Measurements from ENCODE around the gene THBS1.

The THBS1 gene

DNA sequence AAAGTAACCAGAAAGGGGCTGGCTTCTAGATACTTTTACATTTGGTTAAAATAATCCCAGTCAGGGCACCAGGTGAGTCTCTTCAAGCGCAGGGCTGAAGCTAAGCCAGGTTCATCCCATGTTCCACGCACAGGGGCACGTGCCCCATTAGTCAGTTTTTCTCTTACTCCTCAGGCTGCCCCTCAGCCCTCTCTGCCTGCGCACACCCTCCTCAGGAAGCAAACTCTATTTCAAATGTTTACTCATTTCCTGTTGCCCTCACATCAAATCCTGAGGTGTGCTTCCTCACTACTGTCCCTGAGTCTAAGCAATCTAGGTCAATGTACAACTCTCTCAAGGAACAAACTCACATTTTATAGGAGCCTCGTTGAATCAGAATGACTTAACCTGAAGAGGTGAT, 48.5 kb downstream of the THBS1 start:
- peak in 3 of 4 experiments; percentile 21 to 30 (median 26) for DNase-seq (ENCODE audit: low read depth in 4 of 4, low spot score in 1 of 4)

DNA sequence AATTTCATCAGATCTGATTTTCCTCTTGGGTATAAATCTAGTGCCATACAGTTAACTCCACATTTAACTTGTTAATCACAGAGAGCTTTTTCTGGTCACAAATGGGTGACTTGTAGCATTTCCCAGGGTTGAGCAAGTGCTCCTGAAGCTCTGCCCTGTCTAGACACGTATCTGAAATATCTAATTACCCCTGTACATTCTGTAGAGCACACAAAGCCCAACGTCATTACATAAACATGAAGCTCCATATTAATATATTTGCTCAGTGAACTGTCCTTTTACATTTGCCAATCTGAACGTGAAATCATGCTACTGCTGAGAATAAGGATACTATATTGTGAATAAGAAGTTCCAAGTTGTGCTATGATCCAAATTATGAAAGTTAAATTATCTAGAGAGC, 49.0 kb downstream of the THBS1 start:
- no peak for DNase-seq (ENCODE audit: low read depth in 4 of 4, low spot score in 1 of 4)

DNA sequence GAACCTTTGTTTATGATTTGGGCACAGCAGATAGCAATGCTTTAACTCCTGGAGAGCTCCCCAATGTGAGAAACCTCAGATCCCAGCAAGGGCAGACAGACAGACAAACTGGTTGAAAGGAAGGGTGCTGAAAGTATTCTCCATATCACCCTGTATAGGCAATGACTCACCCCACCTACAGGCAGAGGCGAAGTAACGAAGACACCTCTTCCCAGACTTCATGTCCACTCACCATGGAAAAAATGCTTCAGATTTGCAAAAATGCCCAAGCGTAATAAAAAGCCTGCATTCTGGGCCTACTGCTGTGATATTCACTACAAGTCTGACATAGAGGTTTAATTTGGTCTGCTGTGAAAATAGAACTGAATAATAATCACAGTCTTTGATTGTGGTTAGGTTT, 50.5 kb downstream of the THBS1 start:
- DNase-seq (ENCODE audit: low read depth in 4 of 4, low spot score in 1 of 4), result no peak

DNA sequence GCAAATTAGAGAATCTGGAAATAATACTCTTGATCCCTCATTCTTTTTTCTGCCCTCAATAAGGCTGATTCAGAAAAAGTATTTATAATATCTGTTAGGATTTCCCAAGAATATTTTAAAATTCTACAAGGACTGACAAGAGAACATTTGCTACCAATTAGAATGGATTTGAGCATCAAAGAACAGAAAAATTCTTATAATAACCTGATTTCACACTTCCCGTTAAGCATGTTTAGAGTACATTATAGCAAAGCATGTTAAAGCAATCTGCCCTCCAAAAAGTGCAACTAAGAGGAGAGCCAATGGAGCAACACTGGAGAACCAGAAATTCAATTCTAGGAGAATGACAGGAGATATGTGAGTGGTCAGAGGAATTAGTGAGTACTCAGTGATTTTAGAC, 57.2 kb downstream of the THBS1 start:
- no peak for DNase-seq (ENCODE audit: low read depth in 4 of 4, low spot score in 1 of 4)

DNA sequence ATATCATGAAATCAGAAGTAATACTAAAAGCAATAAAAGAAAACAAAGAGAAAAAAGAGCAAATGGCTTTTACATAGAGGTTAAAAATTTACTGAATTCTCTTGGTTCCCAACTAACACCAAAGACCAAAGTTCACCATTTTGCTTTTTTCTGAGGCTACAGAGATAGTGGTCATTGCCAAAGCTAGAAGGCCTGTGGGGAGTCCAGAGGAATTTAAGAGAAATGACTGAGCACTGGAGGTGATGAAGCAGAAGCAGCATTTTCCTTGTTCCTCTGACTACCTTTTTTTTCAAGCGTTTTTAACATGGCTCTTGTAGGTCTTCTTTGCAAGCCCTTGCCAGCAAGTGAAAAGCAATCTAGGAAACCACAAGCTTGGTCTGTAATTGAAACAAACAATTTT, 58.2 kb downstream of the THBS1 start:
- DNase-seq (ENCODE audit: low read depth in 4 of 4, low spot score in 1 of 4), result no peak

DNA sequence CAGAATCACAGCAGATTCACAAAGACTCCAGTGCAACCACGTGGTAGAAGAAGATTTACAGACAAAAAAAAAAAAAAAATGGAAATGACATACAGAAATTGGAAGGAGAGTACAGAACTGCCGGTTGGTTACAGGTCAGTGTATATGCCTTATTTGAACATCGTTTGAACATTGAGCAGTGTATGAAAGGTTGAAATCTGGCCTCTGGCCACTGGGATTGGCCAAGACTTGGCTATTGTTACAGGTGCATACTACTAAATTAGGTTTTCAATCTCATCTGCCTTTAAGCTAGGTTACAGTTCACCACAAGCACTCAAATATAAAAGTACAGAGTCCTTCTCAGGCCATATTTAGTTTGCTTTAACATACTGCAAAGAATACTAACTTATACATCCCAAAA, 59.8 kb downstream of the THBS1 start:
- no peak for DNase-seq (ENCODE audit: low read depth in 4 of 4, low spot score in 1 of 4)

DNA sequence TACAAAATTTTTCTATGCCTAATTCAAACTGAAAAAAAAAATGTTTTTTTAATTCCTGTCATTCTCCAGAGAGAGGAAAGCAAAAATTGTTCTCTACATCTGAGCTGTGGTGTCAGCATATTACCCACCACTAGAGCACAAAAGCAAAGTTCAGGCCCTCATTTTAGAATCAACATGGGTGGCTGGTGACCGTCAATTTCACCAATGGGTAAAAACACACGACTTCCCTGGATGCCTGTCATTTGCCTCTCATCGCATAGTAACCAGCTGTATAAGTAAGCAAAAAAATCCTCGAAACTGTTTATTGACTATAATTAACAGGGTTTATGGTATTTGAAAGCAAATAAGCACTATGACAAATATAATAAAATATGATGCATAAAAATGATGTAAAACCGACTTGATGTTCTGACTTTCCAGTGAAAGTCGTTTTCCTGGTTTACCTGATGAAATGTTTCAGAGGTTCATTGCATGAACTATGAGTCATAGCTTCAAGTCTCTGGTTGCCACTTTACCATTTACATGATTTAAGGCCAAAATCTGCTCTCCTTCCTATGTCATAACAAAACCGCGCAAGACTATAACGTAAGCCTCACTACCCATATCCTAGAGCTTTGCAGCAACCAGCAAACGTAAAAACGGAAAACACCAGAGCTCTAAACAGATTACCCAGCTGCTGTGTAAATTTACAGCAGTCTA, 60.5 kb downstream of the THBS1 start:
- no peak for DNase-seq (ENCODE audit: low read depth in 4 of 4, low spot score in 1 of 4)

DNA sequence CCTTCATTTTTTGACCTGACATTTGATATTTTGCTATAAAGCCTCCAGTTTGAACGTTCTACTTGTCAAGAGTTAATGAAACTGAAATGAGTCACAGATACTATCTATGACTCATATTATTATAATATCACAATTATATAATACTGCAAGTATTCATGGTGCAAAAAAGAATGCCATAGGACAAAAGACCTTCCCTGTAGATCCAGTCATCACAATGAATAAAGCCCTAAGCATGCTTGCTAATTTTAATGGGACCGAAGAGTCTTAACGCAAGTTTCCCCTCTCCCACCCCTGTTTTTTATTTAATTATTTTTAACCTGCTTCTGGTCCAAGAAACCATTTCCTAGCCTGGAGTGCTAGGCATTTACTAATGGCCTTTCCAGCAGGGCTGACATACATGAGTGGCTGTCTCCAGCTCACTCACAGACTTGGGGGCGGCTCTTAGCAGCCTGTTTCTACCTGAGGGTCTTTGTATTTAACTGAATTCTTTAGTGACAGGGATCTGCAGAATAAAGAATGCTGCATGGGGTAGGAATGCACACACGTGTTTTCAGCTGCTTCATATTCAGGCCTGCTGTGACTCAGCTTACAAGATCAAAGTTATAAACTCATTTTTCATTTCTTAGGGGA, 61.2 kb downstream of the THBS1 start:
- no peak for DNase-seq (ENCODE audit: low read depth in 4 of 4, low spot score in 1 of 4)

DNA sequence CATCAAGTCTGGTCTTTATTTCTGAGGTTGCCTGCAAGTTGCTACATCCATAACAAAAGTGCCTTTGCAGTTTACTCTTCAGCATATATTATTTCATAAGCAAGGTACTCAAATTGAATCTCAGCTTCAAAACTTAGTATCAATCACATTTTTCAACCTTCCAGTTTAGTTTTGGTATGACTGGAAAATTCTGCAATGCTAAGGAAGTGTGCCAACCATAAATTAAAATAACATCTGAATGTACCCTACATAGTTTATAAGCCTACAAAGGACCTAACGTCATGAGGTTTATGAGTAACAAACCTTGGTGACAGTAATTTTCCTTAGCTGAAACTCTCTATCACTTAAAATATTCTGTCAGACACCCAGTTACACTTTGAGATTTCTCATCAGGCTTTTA, 62.8 kb downstream of the THBS1 start:
- DNase-seq (ENCODE audit: low read depth in 4 of 4, low spot score in 1 of 4), result no peak

DNA sequence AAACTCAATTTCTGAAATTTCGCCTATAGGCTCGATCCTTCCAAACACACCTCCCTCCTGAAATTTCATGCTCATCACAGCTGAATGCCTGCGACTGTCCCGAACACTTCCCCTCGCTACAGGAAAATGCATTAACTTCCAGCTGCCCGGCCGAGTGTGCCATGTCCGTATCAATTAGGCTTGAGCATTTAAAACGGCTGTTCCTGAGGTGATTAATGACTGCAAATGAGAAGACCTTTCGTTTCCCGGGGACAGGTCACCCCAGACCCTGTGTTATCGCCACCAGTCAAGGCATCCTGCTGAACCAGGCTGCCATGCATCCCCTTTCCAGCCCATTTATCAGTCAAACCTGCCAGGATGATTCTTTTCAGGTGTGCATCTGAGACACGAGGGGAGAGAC, 63.3 kb downstream of the THBS1 start:
- no peak for DNase-seq (ENCODE audit: low read depth in 4 of 4, low spot score in 1 of 4)

DNA sequence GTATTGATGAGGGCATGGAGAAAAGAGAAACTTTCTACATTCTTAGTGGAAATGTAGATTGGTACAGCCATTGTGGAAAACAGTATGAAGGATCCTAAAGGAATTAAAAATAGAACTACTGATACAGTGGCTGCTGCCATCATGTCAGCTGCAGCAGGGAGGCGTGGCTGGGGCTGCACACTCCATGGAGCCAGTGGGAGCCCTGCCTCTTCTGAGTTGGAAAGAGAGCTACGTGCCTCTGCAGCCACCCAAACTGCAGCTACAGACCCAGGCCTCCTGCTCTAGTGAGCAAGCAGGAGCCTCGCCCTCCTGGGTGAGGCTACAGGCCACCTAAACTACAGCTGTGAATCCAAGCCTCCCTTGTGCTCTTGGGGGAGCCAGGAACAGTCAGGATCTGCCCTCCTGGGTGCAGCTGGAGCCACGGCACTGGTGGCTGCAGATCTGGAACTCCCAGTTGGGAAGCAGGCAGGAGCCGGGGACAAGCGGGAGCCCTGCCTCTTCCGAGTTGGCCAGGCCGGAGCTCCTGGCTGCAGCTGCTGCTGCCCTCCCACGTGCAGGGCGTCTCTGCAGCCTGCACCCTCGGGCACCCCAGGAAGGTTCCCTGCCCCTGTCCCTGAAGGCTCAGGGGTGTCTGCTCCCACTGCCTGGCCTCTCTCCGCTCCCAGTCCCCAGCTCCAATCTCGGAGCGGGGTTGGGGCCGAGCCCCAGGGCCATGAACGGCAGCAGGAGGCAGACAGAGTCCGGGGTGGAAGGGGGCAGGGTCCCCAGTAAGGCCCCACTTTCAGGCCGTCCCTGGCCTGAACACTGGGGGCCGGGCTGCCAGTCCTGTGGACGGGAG, 64.5 kb downstream of the THBS1 start:
- DNase-seq (ENCODE audit: low read depth in 4 of 4, low spot score in 1 of 4), result no peak

DNA sequence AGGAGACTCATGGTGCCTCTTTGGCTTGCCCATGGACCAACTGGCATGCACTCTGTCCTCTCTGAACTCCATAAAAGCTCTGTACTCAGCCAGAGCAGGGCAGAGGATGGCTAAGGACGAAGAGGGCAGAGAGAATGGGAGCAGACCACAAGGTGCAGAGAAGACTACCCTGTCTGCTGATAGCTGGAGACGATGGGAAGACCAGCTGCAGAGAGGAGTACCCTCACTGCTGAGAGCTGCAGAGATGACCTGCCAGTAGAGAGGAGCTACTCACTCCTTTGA, 65.0 kb downstream of the THBS1 start:
- no peak for DNase-seq (ENCODE audit: low read depth in 4 of 4, low spot score in 1 of 4)

DNA sequence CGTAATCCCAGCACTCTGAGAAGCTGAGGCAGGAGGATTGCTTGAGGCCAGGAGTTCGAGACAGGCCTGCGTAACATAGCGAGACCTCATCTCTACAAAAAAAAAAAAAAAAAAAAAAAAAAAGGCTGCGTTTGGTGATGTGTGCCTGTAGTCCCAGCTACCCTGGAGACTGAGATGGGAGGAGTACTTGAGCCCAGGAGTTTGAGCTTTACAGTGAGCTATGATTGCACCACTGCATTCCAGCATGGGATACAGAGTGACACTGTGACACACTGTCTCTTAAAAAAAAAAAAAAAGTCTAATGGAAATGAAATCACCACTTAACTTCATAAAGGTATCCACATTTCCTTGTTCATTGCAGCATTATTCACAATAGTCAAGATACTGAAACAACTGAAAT, 65.5 kb downstream of the THBS1 start:
- DNase-seq (ENCODE audit: low read depth in 4 of 4, low spot score in 1 of 4), result no peak
